ENCODE measurements around the gene SGCA. TPM values are rescaled to one million over a fixed set of nuclear protein-coding genes. Genes with fewer than 3 reads are reported as not detected.

Gene SGCA
- total RNA-seq, 1 experiment from 2014 or later, result 0.24 TPM

DNA sequence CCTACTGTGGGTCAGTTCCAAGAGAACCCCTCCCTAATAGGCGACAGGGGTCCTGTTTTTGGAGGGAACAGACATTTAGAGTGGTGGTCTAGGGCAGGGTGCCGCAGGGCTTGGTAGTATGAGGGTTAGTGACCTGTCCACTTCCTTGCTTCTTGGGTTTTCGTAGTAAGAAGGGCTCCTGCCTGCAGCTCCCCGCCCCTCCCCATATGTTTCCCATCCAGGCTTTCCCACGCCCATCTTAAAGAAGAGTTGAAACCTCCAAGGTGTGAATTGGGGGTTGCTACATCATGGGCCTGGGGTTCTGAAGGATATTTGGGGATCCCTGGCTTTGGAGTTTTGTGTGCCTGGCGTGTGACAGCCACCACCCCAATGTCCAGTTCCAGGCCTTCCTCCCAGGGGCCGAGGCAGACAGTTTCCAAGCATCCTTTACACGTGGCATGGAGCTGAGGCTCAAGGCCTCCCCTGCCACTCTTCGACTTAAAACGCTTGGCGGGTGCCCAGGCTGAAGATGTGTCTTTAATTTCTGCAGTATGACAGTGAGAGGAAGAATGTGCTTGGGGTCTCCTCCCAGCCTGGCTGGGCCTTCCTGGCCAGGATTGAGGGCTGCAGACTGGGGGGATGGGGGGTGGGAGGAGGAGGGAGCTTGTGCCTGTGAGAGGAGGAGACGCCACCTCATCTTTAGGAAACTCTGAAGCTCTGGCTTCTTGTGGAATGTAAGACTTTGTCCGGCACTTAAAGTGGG lies 38.0 kb downstream of the SGCA start:
- no peak overlapping the region for H2BK120ac ChIP-seq (ENCODE audit: low read depth, low read length, poor library complexity, severe bottlenecking)
- H3T11ph ChIP-seq (ENCODE audit: low read length), result no peak overlapping the region
- no peak overlapping the region for H3K9ac ChIP-seq (ENCODE audit: extremely low read depth, insufficient read length, low read length)
- H4K8ac ChIP-seq (replicated peaks; ENCODE audit: insufficient read length, low read depth, low read length), result no peak overlapping the region
- H2AFZ ChIP-seq (ENCODE audit: low read length), result no peak overlapping the region
- no peak overlapping the region for H3K56ac ChIP-seq (ENCODE audit: insufficient read length, low read depth, low read length)
- WGBS (ENCODE audit: extremely low coverage, insufficient read length, low lambda C conversion rate), result no CpG with 5 or more reads among the region's 13 CpGs
- Mint-ChIP-seq H3K4me1 (peaks cover 44 to 64% of the 10 kb centered on the region in 2 experiments), H3K36me3 (ENCODE audit: insufficient read depth in 1 of 3, low read depth in 3 of 3) (peaks cover 0 to 2% (median under 1%) of the 10 kb centered on the region in 3 experiments; a peak in 4 of 7 replicates), H3K27ac (no peak overlapping the region; a peak in 1 of 7 replicates), H3K4me3 (no peak overlapping the region), H3K9me3 (no peaks in the 10 kb centered on the region; a peak in 2 of 5 replicates), H3K27me3 (ENCODE audit: low read depth) (peaks cover 60% of the 10 kb centered on the region)
- peaks cover 7% of the 10 kb centered on the region; the same call in 1 of the 2 replicates for H3K27me3 ChIP-seq (ENCODE audit: insufficient read depth, low read length)
- no peak overlapping the region for H4K5ac ChIP-seq (ENCODE audit: insufficient read length, low read depth, low read length)
- no peak overlapping the region for H3K4me2 ChIP-seq (ENCODE audit: insufficient read depth, insufficient read length, low read length)
- no peak overlapping the region for H4K91ac ChIP-seq (ENCODE audit: insufficient read length, low read depth, low read length)
- H3K79me2 ChIP-seq (ENCODE audit: insufficient read depth, low read length), result no peaks in the 10 kb centered on the region
- no peak overlapping the region for H2BK5ac ChIP-seq (ENCODE audit: insufficient read length, low read length)
- no peak for DNase-seq
- H2BK12ac ChIP-seq (ENCODE audit: insufficient read length, low read depth, low read length), result no peak overlapping the region
- H2BK15ac ChIP-seq (ENCODE audit: low read depth, low read length), result no peak overlapping the region
- no peaks in the 10 kb centered on the region for H4K20me1 ChIP-seq (ENCODE audit: control insufficient read depth, insufficient read depth, insufficient read length)
- no peak overlapping the region for H3K18ac ChIP-seq (ENCODE audit: insufficient read length, low read depth, low read length)
- no peak overlapping the region for H2BK20ac ChIP-seq (ENCODE audit: low read depth, low read length, poor library complexity, severe bottlenecking)
- H3K14ac ChIP-seq (ENCODE audit: insufficient read depth, low read length), result no peak overlapping the region
- H3K4ac ChIP-seq (ENCODE audit: low read depth, low read length), result no peak overlapping the region
- H2AK5ac ChIP-seq (ENCODE audit: insufficient read length, low read length), result no peak overlapping the region
- H3K27ac ChIP-seq (ENCODE audit: insufficient read length, low read depth, low read length), result no peak overlapping the region
- no peaks in the 10 kb centered on the region for H3K9me3 ChIP-seq (ENCODE audit: control insufficient read depth, low read depth, low read length)
- TF ChIP-seq, protein P1, sequence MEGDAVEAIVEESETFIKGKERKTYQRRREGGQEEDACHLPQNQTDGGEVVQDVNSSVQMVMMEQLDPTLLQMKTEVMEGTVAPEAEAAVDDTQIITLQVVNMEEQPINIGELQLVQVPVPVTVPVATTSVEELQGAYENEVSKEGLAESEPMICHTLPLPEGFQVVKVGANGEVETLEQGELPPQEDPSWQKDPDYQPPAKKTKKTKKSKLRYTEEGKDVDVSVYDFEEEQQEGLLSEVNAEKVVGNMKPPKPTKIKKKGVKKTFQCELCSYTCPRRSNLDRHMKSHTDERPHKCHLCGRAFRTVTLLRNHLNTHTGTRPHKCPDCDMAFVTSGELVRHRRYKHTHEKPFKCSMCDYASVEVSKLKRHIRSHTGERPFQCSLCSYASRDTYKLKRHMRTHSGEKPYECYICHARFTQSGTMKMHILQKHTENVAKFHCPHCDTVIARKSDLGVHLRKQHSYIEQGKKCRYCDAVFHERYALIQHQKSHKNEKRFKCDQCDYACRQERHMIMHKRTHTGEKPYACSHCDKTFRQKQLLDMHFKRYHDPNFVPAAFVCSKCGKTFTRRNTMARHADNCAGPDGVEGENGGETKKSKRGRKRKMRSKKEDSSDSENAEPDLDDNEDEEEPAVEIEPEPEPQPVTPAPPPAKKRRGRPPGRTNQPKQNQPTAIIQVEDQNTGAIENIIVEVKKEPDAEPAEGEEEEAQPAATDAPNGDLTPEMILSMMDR (conservative IDR thresholded peaks at IDR 0.05), result no peak
- peaks cover 18% of the 10 kb centered on the region for H3K23me2 ChIP-seq (ENCODE audit: insufficient read length, low read depth, low read length, poor library complexity, severe bottlenecking)
- H3K23ac ChIP-seq (ENCODE audit: insufficient read length, low read depth, low read length), result no peak overlapping the region
- no peaks in the 10 kb centered on the region for H3K79me1 ChIP-seq (ENCODE audit: insufficient read depth, low read depth, low read length, poor library complexity, severe bottlenecking)
- peaks cover 9% of the 10 kb centered on the region for H3K4me1 ChIP-seq (ENCODE audit: insufficient read depth, low read length)

Data from H9 (cell line).